T-helper 17 cell (primary cell): ENCODE measurements around the gene DEFB119. TPM values are rescaled to one million over a fixed set of nuclear protein-coding genes. Genes with fewer than 3 reads are reported as not detected.
"Not testable (repeated sequence)": the region's sequence is repeated elsewhere in the genome, so short reads cannot be mapped to it uniquely, and the experiment has no call there.

Experiments used
- ATAC-seq: fragments of 150-1000 bp; cut with Tn5 transposase; 2 replicates; pipeline ENCODE4 v1.10.0; 2021; ENCODE audit warnings: mild to moderate bottlenecking, moderate library complexity
- DNase-seq, 3 donors: peaks; one replicate each; pipeline versions ENCODE4 v3.0.0 to v3.0.0-alpha.2; 2020 to 2021
- H3K9me3 ChIP-seq: one replicate; pipeline ENCODE4 v1.7.0; 2013; ENCODE audit warnings: low read length, mild to moderate bottlenecking; ENCODE audit not compliant: control insufficient read depth, poor library complexity, severe bottlenecking
- H3K27ac Mint-ChIP-seq: one replicate; pipeline ENCODE4 v1.8.0; 2022; ENCODE audit warnings: mild to moderate bottlenecking, moderate library complexity, mixed read lengths
- H3K27me3 Mint-ChIP-seq: one replicate; pipeline ENCODE4 v1.8.0; 2022; ENCODE audit warnings: mixed read lengths
- H3K36me3 Mint-ChIP-seq: one replicate; pipeline ENCODE4 v1.8.0; 2022; ENCODE audit warnings: low read depth, mixed read lengths
- H3K4me1 Mint-ChIP-seq: one replicate; pipeline ENCODE4 v1.8.0; 2022; ENCODE audit warnings: mild to moderate bottlenecking, mixed read lengths
- H3K4me3 Mint-ChIP-seq: one replicate; pipeline ENCODE4 v1.8.0; 2022; ENCODE audit warnings: mild to moderate bottlenecking, moderate library complexity, mixed read lengths
- total RNA-seq, 4 donors: library from RNA in 2 of 4; stranded (reverse) in 2 of 4; gene quantifications; one replicate each; pipeline ENCODE4 v1.2.3 and lab custom pipeline; 2022 to 2026

DEFB119 gene
- total RNA-seq, 2 donors from 2014 or later = not detected

DNA sequence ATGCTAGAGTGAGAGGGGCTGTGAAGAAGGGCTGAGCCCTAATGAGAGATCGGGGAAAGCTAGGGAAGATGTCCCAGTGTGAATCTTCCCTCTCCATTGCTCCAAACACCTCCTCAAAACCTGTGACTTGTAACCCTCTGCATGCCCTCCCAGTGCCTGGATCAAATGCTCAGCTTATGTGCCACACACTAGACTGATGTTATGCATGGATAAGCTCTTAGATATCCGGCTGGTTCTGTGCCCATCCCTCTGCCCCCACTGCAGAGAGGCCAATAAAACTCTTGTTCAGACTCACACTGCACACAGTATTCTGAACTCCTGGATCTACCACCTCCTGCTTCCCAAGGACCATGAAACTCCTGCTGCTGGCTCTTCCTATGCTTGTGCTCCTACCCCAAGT lies 22.1 kb downstream of the DEFB119 start, which contains the start of gene DEFB118:
Gene DEFB118, plus strand, starts transcription at position 301 of the 400 bp plus-strand sequence. Its CDS starts 50 bp downstream, at position 351.
- Mint-ChIP-seq H3K36me3 (no peaks in the 10 kb centered on the region), H3K4me1 (no peaks in the 10 kb centered on the region), H3K4me3 (no peak within 1 kb of the TSS), H3K27me3 (peaks cover 5% of the 10 kb centered on the region), H3K27ac (no peak within 1 kb of the TSS)
- ATAC-seq (no peak), DNase-seq (no peak)
- no peaks in the 10 kb centered on the region for H3K9me3 ChIP-seq

GRCh38 chr20:31364272-31364671 lies 26.1 kb downstream of the DEFB119 start:
- H3K36me3 Mint-ChIP-seq, H3K27ac Mint-ChIP-seq, ATAC-seq, H3K4me3 Mint-ChIP-seq, DNase-seq, H3K4me1 Mint-ChIP-seq, H3K27me3 Mint-ChIP-seq, H3K9me3 ChIP-seq: not testable (repeated sequence)

GRCh38 chr20:31363295-31363694 lies 27.1 kb downstream of the DEFB119 start:
- Mint-ChIP-seq H3K36me3 (no peaks in the 10 kb centered on the region), H3K27me3 (peaks cover under 1% of the 10 kb centered on the region), H3K4me3 (no peak overlapping the region), H3K4me1 (no peaks in the 10 kb centered on the region), H3K27ac (no peak overlapping the region)
- ATAC-seq (no peak), DNase-seq (no peak)
- no peaks in the 10 kb centered on the region for H3K9me3 ChIP-seq

- Mint-ChIP-seq H3K36me3 (peaks cover 2% of the 10 kb centered on the region), H3K27ac (no peak overlapping the region), H3K4me1 (no peaks in the 10 kb centered on the region), H3K4me3 (no peak overlapping the region), H3K27me3 (peaks cover 17% of the 10 kb centered on the region)
- no peak for DNase-seq
- no peaks in the 10 kb centered on the region for H3K9me3 ChIP-seq
- no peak for ATAC-seq
Observed at GRCh38 chr20:31355981-31356380, 34.4 kb downstream of the DEFB119 start.

- Mint-ChIP-seq H3K36me3 (no peaks in the 10 kb centered on the region), H3K4me3 (no peak overlapping the region), H3K4me1 (no peaks in the 10 kb centered on the region), H3K27ac (no peak overlapping the region), H3K27me3 (peaks cover 8% of the 10 kb centered on the region)
- no peak for ATAC-seq
- no peak for DNase-seq
- no peaks in the 10 kb centered on the region for H3K9me3 ChIP-seq
Observed at GRCh38 chr20:31341470-31341869, 48.9 kb downstream of the DEFB119 start.

DNA sequence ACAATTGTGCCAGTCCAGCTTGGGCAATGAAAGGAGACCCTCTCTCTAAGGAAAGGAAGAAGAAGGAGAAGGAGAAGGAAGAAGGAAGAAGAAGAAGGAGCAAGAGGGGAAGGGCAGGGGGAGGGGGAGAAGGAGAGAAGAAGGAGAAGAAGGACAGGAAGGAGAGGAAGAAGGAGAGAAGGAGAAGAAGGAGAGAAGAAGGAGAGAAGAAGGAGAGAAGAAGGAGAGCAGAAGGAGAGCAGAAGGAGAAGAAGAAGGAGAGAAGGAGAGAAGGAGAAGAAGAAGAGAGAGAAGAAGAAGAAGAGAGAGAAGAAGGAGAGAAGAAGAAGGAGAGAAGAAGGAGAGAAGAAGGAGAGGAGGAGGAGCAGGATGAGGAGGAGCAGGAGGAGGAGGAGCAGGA lies 59.5 kb downstream of the DEFB119 start:
- DNase-seq (no peak), ATAC-seq (no peak)
- no peaks in the 10 kb centered on the region for H3K9me3 ChIP-seq
- Mint-ChIP-seq H3K4me3 (no peak overlapping the region), H3K27me3 (no peaks in the 10 kb centered on the region), H3K4me1 (no peaks in the 10 kb centered on the region), H3K36me3 (no peaks in the 10 kb centered on the region), H3K27ac (no peak overlapping the region)

Other genes with a start within 250 kb of the DEFB119 start
- not detected for gene DEFB115, start 132.9 kb downstream of the DEFB119 start, total RNA-seq
- not detected for gene DEFB116, start 82.0 kb downstream of the DEFB119 start, total RNA-seq
- gene DEFB118, start 22.0 kb downstream of the DEFB119 start, total RNA-seq = not detected
- not detected for gene DEFB121, start 15.6 kb upstream of the DEFB119 start, total RNA-seq
- not detected for gene DEFB123, start 50.0 kb upstream of the DEFB119 start, total RNA-seq
- gene DEFB124, start 84.5 kb upstream of the DEFB119 start, total RNA-seq = not detected
- gene REM1, start 84.7 kb upstream of the DEFB119 start, total RNA-seq = not detected
- gene HM13, start 123.9 kb upstream of the DEFB119 start, total RNA-seq = 100 to 1,000 TPM; 154 to 177 TPM
- 1 to 10 TPM; 3.5 to 6.8 TPM for gene ID1, start 214.7 kb upstream of the DEFB119 start, total RNA-seq
- not detected for gene COX4I2, start 247.3 kb upstream of the DEFB119 start, total RNA-seq